ENCODE measurements around the gene HTRA1.

The HTRA1 gene

DNA sequence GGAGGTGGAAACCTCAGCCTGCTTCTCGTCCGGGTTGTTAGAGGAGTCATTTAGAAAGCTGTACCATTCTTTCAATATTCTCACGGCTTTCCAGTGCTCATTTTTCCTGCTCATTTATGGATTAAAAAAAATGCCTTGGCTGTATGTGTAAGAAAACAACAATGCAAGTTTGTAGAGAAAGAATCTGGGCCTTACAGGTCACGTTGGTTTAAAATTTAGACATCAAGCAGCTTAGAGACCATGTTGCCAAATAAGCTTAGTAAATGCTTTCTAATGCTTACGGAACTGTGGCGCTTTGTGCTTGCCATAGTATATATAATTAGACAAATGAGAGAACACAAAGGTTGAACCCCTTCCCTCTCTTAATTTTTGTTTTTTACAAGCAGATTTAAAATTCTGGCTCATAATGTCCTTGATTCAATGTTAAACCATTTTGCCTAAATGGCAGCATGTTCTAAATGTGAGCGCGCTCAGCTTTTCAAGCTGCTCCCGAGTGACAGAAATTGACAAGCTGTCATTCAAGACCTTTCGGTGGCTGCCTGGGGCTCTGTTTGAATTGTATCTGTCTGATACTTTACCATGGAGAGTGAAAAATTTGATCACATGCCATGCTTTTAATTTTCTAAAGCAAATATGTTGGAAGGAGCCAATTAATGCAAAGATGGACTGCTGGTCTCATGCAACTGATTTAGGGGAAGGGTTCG lies 5.8 kb upstream of the HTRA1 start:
- DNase-seq, result no peak

DNA sequence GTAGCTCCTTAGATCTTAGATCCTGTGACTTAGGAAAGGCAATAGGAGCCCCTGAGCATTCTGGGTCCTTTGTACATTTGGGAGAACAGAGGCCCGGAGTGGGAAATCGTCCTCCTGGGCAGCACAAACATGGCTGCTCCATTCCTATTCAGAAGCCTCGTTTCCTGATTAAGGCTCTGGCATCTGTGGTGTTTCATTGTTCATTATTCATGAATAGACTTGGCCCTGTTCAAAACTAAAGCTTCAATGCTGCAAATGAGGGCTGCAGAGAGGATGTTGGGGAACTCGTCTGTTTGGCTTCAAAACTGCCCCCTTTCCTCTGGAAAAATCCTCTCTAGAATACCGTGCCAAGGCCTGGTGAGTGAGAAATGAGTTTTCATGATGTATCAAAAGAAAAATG lies 3.4 kb upstream of the HTRA1 start:
- no peak for DNase-seq

- DNase-seq, result no peak
Measured at GRCh38 chr10:122458693-122459092, 2.7 kb upstream of the HTRA1 start.

DNA sequence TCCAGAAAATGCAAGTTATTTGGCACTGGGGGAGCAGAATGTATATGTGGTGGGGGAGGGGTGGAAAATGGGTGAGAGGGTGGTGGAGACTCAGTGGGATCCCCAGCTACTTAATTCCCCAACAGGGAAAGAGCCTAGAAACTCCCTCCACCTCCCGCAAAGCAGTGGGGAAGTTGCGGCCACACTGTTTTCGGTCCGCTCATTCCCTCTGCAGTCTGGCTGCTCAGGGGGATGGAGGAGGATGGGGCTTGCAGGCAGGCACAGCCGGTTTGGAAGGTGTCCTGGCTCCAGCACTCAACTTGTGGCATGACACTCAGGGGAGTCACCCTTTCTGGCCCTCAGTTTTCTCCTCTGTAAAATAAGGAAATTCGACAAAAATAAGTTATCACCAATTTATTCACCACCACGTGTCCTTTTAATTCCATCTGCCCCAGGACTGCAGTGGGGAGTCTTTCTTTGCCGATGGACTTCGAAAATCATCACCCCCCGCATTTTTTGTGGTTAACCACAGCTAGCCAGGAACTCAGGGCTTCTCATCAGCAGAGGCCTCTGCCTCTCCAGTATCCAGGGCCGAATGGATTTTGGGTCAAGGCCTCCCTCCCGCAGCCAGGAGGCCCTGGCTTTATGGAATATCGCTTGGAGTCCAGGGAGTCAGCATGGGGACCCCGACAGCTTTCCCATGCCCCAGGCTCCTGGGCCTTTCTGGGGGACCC lies 1.6 kb upstream of the HTRA1 start:
- DNase-seq, result no peak

DNA sequence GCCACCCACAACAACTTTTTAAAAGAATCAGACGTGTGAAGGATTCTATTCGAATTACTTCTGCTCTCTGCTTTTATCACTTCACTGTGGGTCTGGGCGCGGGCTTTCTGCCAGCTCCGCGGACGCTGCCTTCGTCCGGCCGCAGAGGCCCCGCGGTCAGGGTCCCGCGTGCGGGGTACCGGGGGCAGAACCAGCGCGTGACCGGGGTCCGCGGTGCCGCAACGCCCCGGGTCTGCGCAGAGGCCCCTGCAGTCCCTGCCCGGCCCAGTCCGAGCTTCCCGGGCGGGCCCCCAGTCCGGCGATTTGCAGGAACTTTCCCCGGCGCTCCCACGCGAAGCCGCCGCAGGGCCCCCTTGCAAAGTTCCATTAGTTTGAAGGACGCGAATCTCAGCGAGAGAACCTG lies 461 bp upstream of the HTRA1 start:
- DNase-seq, result no peak

DNA sequence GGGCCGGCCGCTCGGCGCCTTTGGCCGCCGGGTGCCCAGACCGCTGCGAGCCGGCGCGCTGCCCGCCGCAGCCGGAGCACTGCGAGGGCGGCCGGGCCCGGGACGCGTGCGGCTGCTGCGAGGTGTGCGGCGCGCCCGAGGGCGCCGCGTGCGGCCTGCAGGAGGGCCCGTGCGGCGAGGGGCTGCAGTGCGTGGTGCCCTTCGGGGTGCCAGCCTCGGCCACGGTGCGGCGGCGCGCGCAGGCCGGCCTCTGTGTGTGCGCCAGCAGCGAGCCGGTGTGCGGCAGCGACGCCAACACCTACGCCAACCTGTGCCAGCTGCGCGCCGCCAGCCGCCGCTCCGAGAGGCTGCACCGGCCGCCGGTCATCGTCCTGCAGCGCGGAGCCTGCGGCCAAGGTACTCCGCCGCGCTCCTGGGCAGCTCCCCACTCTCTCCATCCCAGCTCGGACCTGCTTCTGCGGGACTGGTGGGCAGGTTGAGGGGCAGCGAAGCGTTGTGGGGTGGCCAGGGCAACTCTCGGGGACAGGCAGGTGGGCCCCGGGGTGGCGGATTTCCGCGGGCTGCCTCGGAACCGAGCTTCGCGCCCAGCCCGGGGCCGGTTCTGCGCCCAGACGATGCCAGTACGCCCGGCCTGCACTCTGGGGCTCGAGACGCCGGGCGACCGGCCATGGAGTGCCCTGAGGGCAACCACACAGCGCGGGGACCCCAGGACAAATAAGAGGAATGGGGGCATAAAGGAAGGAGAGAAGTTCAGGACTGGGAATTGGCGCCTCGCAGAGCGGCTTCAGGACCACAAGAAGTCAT lies 578 bp downstream of the HTRA1 start:
- no peak for DNase-seq

DNA sequence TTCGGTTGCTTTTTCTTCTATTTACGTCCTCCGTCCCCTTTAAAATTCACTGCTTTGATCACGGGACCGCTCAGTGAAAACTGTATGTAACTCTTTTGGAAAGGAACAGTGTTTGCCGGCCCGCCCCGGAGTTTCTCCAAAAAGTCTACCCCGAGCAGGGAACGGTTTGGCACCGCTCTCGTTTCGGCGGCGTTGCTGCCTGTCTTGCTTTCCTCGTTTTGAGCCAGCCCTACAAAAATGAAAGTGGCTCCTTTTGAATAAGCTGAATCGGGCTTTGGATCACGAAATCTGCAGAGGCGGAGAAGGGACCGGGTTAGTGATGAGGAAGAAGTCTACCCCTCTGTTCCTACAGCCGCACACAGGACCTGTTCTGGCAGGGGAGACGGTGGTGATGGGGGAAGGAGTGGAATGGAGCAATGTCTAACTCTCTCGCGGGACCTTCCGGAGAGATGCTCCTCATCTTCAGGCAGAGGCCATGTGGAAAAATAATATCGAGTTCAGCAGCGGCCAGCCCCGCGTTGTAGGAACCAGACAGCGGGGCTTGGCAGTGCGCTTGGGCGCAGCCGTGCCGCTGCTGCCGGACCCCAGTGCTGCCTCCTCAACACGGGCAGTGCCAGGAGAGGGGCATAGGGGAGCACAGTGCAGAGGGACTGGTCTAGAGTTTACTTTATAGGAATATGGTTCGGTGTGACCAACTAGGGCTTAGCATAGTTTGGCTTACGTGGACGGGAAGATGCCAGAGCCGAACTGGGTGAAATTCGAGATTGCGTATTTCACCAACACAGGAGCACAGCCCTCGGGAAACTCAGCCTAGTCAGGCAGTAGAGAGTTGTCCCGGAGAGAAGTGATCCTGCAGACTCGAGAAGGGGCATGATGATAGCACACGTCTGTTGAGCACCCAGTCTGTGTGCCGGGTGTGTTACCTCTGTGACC lies 1.4 kb downstream of the HTRA1 start:
- no peak for DNase-seq

DNA sequence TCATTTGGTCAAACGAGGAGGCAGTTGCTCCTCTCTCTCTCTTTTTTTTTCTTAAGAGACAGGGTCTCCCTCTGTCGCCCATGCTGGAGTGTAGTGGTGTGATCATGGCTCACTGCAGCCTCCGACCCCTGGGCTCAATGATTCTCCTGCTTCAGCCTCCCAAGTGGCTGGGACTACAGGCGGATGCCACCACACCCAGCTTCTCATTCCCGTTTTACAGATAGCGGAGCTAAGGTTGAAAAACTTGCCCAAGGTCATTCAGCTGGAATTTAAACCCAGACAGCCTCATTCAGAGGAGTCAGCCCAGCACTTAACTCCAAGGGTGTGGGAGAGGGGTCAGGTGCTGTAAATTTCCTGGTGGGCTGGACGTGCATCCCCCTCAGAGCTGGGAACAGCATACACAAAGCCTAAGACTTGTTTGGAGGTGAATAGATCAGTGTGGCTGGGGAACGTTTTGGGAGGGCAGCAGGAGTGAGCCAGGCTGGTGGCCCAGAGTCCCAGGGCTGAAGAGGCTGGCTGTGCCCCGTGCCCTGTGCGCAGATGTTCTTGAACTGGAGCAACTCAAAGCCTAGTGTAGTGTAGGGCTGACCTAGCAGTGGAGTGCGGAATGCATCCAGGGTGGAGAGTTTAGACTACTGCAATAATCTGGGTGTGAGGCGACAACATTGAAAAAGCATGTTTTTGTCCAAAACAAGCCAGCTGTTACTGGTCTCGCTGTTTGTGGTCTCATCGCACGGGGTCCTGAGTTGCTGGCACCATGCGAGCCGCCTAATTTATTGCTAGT lies 2.3 kb downstream of the HTRA1 start:
- no peak for DNase-seq

- no peak for DNase-seq
Measured at GRCh38 chr10:122464250-122464510, 2.8 kb downstream of the HTRA1 start.

GRCh38 chr10:122464586-122464985 lies 3.2 kb downstream of the HTRA1 start:
- DNase-seq, result no peak

- no peak for DNase-seq
Measured at GRCh38 chr10:122465401-122466040, 4.2 kb downstream of the HTRA1 start.

- DNase-seq, result no peak
Measured at GRCh38 chr10:122466951-122467381, 5.6 kb downstream of the HTRA1 start.

GRCh38 chr10:122467701-122468100 lies 6.3 kb downstream of the HTRA1 start:
- no peak for DNase-seq

DNA sequence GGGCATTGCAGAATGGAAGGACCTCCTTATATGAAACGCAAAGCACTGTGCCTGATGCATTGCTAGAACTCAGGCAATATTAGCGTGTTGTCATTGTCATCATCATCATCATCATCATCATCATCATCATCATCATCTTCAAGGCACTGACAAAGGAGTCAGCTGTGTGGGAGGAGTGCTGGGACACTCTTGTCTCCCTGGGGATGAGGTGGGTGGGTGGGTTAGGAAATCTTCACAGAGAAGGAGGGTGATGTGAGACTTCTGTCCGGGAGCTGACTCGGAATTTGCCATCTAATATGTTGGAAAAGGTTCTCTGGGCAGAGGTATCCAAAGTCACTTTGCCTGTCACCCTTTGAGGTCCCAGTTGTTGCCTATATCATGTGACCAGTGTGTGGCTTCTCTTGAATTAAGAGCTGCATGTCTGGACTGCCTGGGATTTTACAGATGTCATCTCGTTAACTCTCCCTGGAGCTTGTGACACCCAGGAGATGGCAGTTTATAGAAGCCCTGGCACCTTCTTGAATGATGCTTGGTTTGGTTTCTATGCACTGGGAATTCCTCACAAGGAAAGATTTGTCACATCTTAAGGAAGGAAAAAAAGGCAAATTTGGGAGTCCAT lies 7.1 kb downstream of the HTRA1 start:
- no peak for DNase-seq

- DNase-seq, result no peak
Measured at GRCh38 chr10:122468926-122469781, 7.8 kb downstream of the HTRA1 start.

DNA sequence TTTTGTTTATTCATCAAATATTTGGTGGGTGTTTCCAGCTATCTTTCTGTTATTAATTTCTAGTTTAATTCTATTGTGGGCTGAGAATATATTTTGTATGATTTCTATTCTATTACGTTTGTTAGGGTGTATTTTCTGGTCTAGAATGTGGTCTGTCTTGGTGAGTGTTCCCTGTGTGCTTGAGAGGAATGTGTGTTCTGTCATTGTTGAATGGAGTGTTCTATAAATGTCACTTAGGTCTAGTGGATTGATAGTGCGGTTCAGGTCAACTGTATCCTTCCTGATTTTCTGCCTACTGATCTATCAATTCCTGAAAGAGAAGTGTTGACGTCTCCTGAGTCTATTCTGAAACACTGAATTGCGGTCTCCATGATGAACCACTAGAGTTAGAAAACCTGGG lies 8.5 kb downstream of the HTRA1 start:
- no peak for DNase-seq

- no peak for DNase-seq
Measured at GRCh38 chr10:122471531-122472177, 10.3 kb downstream of the HTRA1 start.

DNA sequence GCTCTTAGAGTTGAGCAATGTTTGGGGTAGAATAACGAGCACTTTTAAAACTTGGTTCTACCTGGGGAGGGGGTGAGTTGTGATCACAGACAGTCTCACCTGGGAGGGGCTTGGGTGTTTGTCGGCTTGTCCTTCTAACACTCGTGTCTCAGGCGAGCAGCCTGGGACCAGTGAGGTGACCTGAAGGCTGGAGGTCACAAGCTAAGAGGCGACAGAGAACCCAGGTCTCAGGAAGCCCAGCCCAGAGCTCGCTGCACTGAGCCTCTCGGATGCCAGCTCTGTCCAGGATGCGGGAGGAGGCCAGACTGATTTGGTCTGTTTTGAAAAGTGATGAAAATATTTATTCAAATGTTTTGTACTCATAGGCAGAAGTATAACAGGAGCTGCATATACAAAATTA lies 11.8 kb downstream of the HTRA1 start:
- no peak for DNase-seq

DNA sequence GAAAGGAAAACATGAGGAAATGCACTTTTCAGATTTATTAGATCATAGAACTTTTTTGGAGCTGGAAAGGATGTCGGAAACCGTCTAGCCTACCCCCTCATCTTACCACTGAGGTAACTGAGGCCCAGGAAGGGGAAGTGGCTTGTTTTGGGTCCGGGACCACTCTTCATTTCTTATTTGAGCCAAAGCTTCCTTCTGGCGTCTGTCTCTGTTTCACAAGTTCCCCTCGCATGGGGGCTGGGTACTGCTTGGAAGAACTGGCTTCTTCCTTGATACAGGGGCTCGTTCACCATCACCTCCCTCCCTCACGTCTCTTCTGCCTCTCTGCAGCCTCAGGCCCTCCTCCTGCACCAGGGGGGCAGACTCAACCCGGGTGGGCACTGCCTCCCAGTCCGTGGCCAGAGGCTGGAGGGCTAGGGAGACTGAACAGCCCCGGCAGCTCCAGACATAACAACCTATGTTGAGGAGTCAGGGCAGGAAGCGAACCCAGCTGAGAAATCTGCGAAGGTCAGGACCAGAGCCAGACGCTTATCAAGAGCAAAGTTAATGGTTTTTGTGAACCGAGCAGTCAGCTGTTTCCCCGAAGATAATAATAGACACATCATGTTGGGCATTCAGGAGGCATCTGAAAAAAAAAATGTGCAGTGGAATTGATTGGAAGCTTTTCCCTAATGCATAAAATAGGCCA lies 12.9 kb downstream of the HTRA1 start:
- DNase-seq, result no peak

All from activated gamma-delta T cell (primary cell).